ENCODE data around the gene WDR93.
"Not testable (repeated sequence)": the region's sequence is repeated elsewhere in the genome, so short reads cannot be mapped to it uniquely, and the experiment has no call there.

Gene WDR93

GRCh38 chr15:89664441-89665350 is 25.9 kb upstream of the WDR93 start:
- DNase-seq, result no peak

- DNase-seq, result no peak
These were observed 25.0 kb upstream of the WDR93 start for GRCh38 chr15:89665449-89666181.

- DNase-seq, result no peak
These were observed 24.3 kb upstream of the WDR93 start for GRCh38 chr15:89666184-89666857.

GRCh38 chr15:89666858-89667705 is 23.5 kb upstream of the WDR93 start:
- no peak for DNase-seq

DNA sequence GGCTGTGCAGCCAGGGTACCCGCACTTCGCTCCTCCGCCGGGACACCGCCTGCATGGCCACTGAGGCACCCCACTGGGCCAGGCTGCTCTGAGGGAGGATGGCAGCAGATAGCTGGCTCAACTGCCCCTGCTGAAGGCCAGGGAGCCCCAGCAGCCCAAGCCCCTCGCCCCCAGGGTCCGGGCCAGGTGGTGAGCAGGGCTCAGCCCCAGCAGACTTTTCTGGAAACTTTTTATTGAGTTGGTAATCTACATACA is 23.0 kb upstream of the WDR93 start:
- DNase-seq, result no peak

- no peak for DNase-seq
These were observed 22.4 kb upstream of the WDR93 start for GRCh38 chr15:89668171-89668570.

GRCh38 chr15:89669309-89669865 is 21.2 kb upstream of the WDR93 start:
- DNase-seq, result no peak

DNA sequence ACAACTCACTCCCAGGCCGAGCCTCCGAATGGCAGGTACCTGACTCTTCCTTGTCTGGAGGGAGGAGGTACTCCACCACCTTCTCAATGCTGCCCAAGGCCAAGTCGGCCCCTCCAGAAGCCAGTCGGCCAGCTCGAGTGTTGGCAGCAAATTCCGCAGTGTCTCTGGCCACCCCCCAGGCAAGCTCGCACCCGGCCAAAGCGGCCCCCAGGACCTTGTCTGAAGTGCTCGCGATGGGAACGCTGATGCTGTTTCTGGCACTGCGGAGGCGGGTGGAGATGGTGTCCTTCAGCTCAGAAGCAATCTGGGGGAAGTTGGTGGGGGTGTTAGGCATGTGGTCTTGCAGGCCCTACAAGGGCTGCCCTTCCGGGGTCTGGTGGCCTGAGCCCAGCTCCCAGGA is 20.7 kb upstream of the WDR93 start:
- no peak for DNase-seq

GRCh38 chr15:89670971-89671560 is 19.5 kb upstream of the WDR93 start:
- no peak for DNase-seq

DNA sequence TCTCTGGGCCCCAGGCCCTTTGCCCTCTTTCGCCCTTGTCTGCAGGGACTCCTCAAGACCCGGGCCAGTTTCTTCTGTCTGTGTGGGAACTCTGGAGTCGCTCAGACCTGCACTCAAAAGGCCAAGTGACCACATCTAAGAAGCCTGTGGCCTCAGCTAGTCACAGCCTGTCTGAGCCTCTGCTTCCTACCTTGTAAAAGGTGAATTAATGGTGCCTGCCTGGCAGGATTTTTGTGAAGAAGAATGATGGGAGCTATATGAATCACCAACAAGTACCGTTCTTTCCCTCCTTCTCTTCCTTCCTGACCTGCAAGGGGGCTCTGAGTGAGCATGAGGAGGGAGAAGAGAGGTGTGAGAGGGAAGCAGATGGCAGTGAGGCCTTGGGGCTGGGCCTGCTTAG is 18.9 kb upstream of the WDR93 start:
- no peak for DNase-seq

GRCh38 chr15:89672221-89673164 is 18.1 kb upstream of the WDR93 start:
- no peak for DNase-seq

- no peak for DNase-seq
These were observed 17.5 kb upstream of the WDR93 start for GRCh38 chr15:89673165-89673512.

- DNase-seq, result no peak
These were observed 16.1 kb upstream of the WDR93 start for GRCh38 chr15:89674526-89674925.

- peak; percentile 1 for DNase-seq
These were observed 15.0 kb upstream of the WDR93 start for GRCh38 chr15:89675606-89676005.

GRCh38 chr15:89677381-89677780 is 13.2 kb upstream of the WDR93 start:
- no peak for DNase-seq

- no peak for DNase-seq
These were observed 11.4 kb upstream of the WDR93 start, which contains the start of gene PLIN1 for GRCh38 chr15:89679212-89679611. PLIN1 (minus strand) TSS chr15:89679367; CDS start chr15:89677489, 1,878 bp downstream.

GRCh38 chr15:89680282-89680873 is 10.2 kb upstream of the WDR93 start:
- peak; percentile 5 for DNase-seq

GRCh38 chr15:89681146-89681545 is 9.5 kb upstream of the WDR93 start:
- no peak for DNase-seq

DNA sequence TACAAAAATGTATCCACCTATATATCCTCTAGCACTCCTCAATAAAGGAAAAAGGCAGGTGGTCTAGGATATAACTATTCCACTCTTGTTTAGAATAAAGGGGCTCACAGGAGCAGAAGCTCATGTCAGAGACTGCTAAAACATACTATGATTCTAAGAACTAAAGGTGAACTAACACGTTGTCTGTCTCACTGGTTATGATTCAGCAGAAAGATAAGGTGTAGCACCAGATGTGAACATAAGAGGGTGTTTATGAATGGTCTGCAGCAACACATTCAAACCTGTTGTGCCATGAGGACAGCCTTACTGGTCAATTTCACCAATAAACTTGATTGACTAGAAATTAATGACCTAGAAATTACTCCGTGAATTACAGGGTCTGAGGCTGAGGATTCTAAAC is 4.6 kb upstream of the WDR93 start:
- no peak for DNase-seq

GRCh38 chr15:89686522-89686921 is 4.1 kb upstream of the WDR93 start:
- no peak for DNase-seq

DNA sequence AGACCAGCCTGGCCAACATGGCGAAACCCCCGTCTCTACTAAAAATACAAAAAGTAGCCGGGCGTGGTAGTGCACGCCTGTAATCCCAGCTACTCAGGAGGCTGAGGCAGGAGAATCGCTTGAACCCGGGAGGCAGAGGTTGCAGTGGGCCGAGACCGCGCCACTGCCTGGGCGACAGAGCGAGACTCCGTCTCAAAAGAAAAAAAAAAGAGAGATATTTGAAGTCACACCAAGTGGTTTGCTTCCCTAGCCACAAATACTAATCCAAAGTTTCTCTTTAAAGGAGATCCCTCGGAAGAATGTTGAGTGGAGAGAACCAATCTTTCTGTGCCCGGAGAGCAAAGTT is 708 bp upstream of the WDR93 start:
- not testable (repeated sequence) for DNase-seq

All from MV-4-11 (cell line).